GM21528 (cell line): Measurements from ENCODE around the gene KIZ.
"Not testable (repeated sequence)": the region's sequence is repeated elsewhere in the genome, so short reads cannot be mapped to it uniquely, and the experiment has no call there.

Source experiments
- ATAC-seq: cut with Tn5 transposase; IDR thresholded peaks from one replicate; pipeline ENCODE4 v1.9.1; 2021; ENCODE audit warnings: mild to moderate bottlenecking, moderate library complexity; ENCODE audit not compliant: unreplicated experiment, low FRiP score

Gene KIZ

DNA sequence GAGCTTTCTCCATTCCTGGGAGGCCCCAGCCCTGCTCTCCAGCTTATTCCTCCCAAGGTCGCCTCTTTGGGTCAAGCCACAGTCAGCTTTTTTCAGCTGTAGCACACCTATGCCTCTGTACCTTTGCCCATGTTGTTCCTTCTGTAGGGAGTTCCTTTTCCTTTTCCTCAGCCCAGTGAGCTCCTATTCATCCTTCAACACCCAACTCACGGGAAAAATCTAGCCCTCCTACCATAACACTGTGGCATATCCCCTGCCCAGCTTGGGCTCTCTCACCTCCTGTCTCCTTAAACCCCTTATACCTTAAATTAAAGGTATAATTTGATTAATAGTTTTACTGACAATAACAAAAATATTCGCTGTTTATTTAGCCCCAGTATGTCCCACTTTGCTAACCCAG is 118.9 kb downstream of the KIZ start:
- ATAC-seq, result no peak

GRCh38 chr20:21246161-21246560 is 120.3 kb downstream of the KIZ start:
- no peak for ATAC-seq

GRCh38 chr20:21247603-21248095 is 121.8 kb downstream of the KIZ start:
- not testable (repeated sequence) for ATAC-seq

DNA sequence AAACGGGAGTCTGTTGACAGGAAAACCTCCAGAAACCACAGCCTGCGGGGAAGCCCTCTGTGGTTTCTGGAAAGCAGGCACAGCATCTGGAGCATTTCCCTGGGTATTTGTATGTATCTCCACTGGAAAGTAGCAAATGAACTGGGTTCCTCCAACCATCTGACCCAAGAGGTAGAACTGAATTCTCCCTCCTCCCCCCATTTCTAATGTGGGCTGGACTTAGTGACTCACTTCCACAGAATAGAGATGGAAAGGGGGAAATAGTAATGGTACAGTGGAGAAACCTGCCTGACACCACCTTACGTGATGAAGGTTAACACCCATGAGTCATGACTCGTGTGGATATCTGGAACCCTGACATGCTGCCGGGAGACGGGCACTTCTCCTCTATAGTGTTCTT is 125.4 kb downstream of the KIZ start:
- no peak for ATAC-seq

- ATAC-seq, result no peak
Observed at GRCh38 chr20:21257192-21257591, 131.3 kb downstream of the KIZ start.

DNA sequence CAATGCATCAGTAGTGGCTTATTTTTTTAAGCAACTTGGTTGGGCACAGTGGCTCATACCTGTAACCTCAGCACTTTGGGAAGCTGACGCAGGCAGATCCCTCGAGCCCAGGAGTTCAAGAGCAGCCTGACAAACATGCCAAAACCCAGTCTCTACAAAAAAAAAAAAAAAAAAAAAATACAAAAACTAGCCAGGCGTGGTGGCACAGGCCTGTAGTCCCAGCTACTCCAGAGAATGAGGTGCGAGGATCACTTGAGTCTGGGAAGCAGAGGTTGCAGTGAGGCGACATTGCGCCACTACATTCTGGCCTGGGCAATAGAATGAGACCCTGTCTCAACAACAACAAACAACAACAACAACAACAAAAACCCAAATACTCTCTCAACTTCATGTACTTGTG is 132.5 kb downstream of the KIZ start:
- ATAC-seq, result no peak

GRCh38 chr20:21259346-21259745 is 133.5 kb downstream of the KIZ start:
- no peak for ATAC-seq

GRCh38 chr20:21262812-21263211 is 136.9 kb downstream of the KIZ start:
- no peak for ATAC-seq

DNA sequence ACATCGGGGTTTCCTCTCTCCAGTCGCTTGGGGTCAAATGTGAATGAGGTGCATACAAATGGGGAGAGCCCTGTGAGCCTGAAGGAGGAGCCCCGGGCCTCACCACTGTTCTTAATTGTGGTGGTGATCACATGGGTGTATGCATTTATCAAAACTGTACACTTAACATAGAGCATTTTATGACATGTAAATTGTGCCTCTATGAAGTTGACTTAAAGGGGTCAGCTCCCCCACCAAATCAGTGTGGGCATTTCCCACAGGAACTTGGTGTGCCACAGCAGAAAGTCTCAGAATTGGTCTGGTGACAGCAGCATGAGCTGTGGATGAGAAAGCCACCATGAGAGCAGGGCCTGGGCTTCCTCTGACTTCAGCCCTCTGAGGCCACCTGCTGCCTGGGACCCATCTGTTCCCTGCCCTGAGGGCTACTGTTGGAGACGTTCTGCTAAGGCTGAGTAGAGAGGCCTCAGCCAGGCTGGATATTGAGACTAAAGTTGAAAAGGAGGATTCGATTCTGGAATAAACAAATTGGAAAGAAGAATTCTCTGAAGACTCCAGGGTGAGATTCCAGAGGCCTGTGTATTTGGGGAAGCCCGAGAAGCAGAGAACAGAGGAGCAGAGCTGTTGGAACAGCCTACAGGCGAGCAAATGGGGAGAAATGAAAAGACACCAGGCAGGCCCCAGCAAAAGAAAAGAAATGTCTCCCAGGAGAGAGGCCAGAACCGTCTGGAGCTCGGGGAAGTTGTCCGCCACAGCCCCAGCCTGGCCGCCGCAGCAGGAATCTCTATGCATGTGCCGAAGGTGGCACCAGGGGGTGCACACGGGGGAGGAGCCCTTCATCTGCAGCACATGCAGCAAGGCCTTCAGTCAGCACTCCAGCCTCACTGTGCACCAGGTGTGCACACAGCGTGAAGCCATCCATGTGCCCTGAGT is 139.6 kb downstream of the KIZ start:
- ATAC-seq, result no peak

DNA sequence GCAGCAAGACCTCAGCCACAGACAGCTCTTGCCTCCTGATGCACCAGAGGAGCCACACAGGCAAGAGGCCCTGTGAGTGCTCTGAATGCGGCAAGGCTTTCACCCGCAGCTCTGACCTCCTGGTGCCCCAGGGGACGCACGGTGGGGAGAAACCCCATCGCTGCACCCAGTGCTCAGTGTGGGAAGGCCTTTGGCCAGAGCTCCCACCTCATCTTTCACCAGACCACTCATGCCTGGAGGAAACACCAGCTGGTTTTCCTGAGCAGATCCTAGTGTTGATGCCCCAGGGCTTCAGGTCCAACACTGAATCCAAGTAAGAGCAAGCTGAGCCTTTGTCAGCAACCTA is 140.3 kb downstream of the KIZ start:
- ATAC-seq, result no peak

GRCh38 chr20:21269772-21270171 is 143.9 kb downstream of the KIZ start:
- ATAC-seq, result no peak

DNA sequence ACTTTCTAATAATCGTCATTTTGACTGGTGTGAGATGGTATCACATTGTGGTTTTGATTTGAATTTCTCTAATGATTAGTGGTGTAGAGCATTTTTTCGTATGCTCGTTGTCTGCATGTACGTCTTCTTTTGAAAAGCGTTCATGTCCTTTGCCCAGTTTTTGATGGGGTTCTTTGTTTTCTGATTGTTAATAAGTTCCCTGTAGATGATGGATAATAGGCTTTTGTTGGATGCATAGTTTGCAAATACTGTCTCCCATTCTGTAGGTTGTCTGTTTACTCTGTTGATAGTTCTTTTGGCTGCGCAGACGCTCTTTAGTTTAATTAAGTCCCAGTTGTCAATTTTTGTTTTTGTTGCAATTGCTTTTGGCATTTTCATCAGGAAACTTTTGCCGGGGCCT is 144.9 kb downstream of the KIZ start:
- ATAC-seq, result no peak

DNA sequence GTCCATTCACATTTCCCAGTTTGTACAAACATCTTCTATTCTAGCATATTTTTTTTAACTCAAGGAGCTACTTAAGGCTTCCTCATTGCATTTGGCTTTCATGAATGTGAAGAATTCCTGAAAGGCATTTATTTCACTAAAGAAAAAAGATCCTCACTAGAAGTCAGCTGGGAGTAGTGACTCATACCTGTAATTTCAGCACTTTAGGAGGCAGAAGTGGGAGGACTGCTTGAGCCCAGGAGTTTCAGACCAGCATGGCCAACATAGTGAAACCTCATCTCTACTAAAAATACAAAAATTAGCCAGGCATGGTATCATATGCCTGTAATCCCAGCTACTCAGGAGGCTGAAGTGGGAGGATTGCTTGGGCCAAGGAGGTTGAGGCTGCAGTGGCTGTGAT is 146.4 kb downstream of the KIZ start:
- ATAC-seq, result peak; percentile 69

DNA sequence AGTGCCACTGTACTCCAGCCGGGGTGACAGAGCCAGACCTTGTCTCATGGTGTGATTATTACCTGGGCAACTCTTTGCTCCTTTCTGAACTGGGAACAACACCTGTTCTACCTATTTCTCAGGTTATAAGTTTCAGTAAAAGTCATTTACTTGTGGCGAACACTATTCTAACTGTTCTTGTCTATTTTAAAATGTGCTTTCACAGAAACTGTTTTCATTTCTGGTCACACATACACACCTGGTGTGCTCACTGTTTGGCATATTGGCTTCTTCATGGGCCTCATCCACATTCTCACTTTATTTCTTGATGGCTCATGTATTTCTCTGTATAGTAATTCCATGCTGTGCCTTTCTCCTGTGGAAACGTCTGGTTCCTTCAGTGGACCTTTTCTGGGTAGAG is 146.8 kb downstream of the KIZ start:
- ATAC-seq, result peak; percentile 70

DNA sequence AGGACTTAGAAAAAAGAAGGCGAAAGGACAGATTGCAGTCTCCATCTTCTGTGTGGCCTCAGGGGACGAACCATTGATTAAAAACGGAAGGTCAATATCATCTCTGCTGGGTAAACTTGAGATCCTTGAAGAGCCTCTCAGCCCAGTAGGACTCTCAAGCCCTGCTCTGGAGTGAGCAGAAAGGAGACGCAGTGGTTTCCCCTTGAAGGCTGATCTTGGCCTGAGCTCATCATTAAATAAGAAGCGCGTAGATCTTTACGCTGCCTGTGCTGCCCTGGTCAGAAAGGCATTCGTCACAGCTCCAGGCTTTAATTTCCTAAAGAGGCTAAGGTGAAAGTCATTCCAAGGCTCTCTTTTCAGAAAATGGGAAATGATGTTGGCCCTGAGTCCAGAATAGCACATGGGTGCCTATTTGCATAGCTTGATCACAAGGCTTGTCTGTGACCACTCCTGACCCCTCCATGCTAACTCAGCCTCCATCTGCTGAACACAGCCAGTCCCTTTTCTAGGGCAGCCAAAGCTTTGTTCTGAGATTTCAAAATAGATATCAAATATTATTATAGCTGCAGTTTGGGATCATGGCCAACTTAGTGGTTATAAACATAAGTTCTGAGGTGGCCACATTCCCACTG is 148.0 kb downstream of the KIZ start:
- ATAC-seq, result no peak

DNA sequence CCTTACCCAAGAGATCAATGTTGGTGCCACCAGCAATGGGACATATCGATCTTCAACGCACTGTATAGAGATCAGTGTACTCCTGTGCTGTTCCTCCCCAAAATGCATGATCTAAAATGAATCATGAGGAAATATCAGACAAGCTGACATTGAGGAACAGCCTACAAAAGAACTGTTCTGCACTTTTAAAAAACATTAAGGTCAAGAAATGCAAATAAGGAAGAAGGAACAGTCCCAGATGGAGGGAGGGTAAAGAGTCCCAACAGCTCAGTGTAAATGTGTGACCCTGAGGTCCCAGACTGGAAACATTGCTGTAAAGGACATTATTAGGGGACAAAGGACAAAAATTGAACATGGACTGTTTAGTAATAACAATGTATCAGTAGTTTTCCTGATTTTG is 152.9 kb downstream of the KIZ start:
- ATAC-seq, result no peak

GRCh38 chr20:21279706-21280521 is 154.0 kb downstream of the KIZ start:
- ATAC-seq, result no peak

GRCh38 chr20:21280522-21281016 is 154.7 kb downstream of the KIZ start:
- ATAC-seq, result no peak

GRCh38 chr20:21286775-21287174 is 160.9 kb downstream of the KIZ start:
- ATAC-seq, result no peak

DNA sequence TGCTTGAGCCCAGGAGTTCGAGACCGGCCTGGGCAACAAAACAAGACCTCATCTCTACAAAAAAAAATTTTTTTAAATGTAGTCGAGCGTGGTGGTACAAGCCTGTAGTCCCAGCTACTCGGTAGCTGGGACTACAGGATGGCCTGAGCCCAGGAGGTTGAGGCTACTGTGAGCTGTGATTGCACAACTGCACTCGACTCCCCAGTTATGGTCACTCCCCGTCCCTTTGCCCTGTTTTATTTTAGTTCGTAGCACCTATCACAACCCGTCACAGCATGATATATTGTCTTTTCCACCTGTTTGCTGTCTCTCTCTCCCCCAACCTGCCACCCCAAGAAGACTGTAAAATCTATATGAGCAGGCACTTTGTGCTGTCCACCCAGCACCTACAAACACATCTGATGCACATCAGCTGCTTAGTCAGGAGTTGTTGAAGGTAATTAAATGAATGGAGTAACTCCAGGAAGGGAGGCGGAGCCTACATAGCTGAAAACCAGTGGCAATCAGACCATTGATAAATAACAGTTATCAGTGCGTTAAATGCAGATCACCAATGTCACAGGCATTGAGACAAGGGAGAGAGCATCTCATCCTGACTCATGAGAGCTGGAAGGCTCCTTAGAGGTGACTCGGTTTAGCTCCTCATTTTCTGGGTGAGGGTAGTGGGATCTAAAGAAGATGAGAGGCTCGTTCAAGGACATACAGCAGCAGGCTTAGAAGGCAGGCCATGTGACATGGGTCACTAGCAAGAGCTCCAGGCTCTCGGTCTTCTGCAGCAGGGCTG is 162.9 kb downstream of the KIZ start:
- no peak for ATAC-seq
